SK-N-MC (cell line): ENCODE data around the gene KRTAP10-5.

ENCODE experiments used
- DNase-seq: peaks from one replicate; pipeline ENCODE4 v3.0.0-alpha.2; 2011; ENCODE audit warnings: low read depth, low spot score
- H3K27ac ChIP-seq: fragments of 200-600 bp; sonication (generic); 2 replicates; pipeline ENCODE4 v1.5.1; 2016; ENCODE audit warnings: mixed run types
- H3K36me3 ChIP-seq: fragments of 200-600 bp; sonication (generic); 2 replicates; pipeline ENCODE4 v1.6.1; 2017; ENCODE audit warnings: antibody characterized with exemption, low read length, mixed read lengths; ENCODE audit not compliant: insufficient read depth
- H3K4me3 ChIP-seq: fragments of 200-600 bp; sonication (generic); 2 replicates; pipeline ENCODE4 v1.5.1; 2016
- H3K9ac ChIP-seq: fragments of 200-600 bp; sonication (generic); 2 replicates; pipeline ENCODE4 v1.8.0; 2017; ENCODE audit warnings: mixed run types, mixed read lengths; ENCODE audit not compliant: insufficient read length
- H3K9me3 ChIP-seq: fragments of 200-600 bp; sonication (generic); 2 replicates; pipeline ENCODE4 v1.6.1; 2017; ENCODE audit warnings: low read depth, mild to moderate bottlenecking, antibody characterized with exemption, low read length, moderate library complexity, mixed read lengths
- EZH2 ChIP-seq: fragments of 200-600 bp; sonication (generic); IDR thresholded peaks from one replicate; pipeline ENCODE4 v1.6.1; 2017; ENCODE audit warnings: antibody characterized with exemption
- FOXP2 ChIP-seq: optimal IDR thresholded peaks from 2 replicates; pipeline ENCODE3; 2011; ENCODE audit warnings: mild to moderate bottlenecking, moderate library complexity; ENCODE audit not compliant: insufficient read depth; ENCODE audit errors: extremely low read length, control extremely low read depth
- POLR2AphosphoS5 ChIP-seq: IDR thresholded peaks from 2 replicates; pipeline ENCODE4 v1.6.1; 2012; ENCODE audit warnings: mild to moderate bottlenecking, low read depth, low read length, borderline replicate concordance

The KRTAP10-5 gene

DNA sequence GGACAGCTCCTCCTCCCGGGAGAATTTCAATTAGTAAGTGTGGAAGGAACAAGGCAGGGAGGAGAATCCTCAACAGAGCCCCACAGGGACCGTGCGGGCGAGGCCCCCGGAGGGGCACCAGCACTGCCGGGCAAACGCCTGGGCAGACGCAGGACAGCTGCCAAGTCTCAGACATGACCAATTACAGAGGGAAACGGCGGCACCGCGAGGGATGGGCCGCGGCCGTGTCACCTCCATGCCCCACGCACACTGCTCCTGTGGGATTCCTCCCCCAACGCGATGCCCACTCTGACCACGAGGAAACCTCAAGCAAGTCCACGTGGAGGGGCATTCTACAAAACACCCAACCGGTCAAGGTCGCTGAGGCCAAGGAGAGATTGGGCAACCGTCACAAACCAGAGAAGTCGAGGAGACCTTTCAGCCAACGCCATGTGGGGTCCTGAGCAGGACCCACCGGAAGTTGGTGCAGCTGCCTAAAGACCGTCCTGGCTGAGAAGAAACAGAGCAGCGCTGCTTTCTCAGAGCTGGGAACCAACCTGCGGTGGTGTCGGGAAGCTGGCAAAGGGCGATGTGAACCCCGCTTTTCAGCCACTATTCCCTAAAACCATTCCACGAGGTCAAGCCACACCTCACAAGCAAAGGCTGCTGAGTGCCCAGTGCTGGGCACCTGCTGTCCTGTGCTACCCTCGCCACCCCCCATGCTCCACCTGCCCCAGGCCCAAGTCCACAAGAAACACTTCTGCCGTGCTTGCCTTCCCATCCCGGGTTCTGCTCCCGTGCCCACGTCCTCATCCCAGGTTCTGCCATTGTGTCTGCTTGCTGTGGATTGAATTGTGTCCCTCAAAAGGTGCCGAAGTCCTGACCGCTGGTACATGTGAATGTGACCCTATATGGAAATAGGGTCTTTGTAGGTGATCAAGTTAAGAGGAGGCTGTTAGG, 8.3 kb downstream of the KRTAP10-5 start:
- TF ChIP-seq POLR2AphosphoS5 (no peak), FOXP2 (no peak), EZH2 (no peak)
- Histone ChIP-seq H3K9ac (no peak overlapping the region), H3K4me3 (no peak overlapping the region), H3K9me3 (no peaks in the 10 kb centered on the region), H3K36me3 (peaks cover 7% of the 10 kb centered on the region; the same call in 1 of the 2 replicates), H3K27ac (no peak overlapping the region)
- DNase-seq, result no peak

DNA sequence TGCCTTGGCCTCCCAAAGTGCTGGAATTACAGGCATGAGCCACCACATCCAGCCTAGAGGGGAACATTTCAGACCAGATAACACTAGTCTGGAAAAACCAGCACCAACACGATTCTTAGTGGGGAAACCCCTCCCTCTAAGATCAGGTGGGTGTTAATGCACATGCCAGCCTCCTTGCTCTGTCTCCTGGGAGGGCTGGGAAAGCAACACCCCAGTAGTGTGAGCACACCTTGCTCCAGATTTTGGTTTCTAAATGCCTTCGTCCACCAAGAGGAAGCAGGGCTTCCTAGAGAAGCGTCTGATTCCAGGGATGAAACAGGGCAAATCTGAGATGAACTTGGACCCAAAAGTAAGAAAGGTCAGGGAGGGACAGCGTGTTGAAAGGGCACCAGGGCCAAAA, 9.1 kb downstream of the KRTAP10-5 start:
- Histone ChIP-seq H3K9me3 (no peaks in the 10 kb centered on the region), H3K27ac (no peak overlapping the region), H3K4me3 (no peak overlapping the region), H3K36me3 (peaks cover 15% of the 10 kb centered on the region; the same call in 1 of the 2 replicates), H3K9ac (no peak overlapping the region)
- no peak for DNase-seq
- no peak for TF ChIP-seq POLR2AphosphoS5
- no peak for TF ChIP-seq FOXP2
- TF ChIP-seq EZH2, result no peak

DNA sequence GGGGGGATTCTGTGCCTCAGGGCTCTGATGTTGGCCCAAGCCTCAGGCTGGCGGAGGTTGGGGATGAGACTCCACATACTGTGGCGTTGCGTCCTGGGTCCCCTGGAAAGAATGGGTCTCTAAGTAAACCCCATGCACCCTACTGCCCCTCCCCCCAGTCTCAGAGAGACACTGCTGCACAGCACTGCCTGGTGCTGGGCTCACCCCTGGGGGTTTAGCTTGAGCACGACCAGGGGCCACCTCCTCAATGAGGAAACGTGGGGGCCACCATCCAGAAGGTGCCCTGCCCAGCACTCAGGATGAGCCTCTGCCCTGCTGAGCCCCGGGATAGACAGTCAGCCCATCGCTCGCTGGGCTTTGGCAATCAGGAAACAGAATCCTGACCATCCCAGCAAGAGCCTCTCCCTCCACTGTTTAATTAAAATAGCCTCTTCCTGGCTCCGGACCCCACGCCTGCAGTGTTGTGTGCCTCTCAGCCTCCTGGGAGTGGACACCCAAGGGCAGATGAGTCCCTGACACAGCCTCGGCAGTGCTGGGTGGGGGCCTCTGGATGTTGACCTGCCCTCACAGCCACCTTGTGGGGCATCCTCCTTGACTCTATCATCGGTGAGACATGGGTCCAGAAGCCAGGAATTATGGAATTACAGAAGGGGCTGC, 10.4 kb downstream of the KRTAP10-5 start:
- TF ChIP-seq FOXP2 (no peak), EZH2 (no peak), POLR2AphosphoS5 (no peak)
- no peak for DNase-seq
- Histone ChIP-seq H3K9ac (no peak overlapping the region), H3K36me3 (peaks cover 19% of the 10 kb centered on the region), H3K4me3 (no peak overlapping the region), H3K27ac (no peak overlapping the region), H3K9me3 (peaks cover 3% of the 10 kb centered on the region; the same call in 1 of the 2 replicates)

DNA sequence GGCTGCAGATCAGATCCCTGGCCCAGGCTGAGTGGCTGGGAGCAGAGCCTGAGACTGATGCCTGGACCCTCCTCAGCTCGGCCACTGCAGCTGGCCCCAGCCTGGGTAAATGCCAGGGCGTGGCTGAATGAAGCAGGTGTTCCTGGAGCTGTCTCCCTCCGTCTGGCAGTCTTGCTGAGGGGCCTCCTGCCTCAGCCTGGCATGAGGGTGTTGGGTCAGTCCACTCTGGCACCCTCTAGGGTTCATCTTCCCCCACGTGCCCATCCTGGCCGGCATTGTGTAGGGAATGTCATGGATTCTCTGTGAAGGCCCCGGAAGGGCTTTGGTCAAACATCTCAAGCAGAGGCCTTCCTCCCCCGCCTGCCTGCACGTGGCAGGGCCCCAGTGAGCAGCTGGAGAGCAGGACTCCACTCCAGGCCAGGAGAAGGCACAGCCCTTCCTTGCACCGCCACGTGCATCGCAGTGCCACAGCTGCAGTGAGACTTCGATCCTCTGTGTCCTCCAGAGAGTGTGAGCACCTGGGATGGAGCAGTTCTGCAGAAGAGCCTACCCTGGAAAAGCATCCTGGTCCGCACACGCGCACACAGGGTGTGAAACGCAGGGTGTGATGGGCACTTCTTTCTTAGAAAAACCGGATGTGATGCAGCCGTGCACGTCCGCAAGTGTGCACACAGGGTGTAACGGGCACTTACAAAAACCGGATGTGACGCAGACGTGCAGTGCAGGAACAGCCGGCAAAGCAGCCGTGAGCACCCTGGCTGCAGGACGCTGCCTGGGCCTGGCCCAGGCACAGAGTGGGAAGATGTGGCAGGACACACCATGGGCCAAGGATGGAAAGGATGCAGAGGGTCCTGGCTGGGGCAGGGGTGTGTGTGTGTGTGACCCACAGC, 11.5 kb downstream of the KRTAP10-5 start:
- H3K9ac ChIP-seq, result no peak overlapping the region
- DNase-seq, result no peak
- peaks cover 5% of the 10 kb centered on the region; the same call in 1 of the 2 replicates for H3K9me3 ChIP-seq
- H3K4me3 ChIP-seq, result no peak overlapping the region
- H3K36me3 ChIP-seq, result peaks cover 25% of the 10 kb centered on the region
- H3K27ac ChIP-seq, result no peak overlapping the region
- no peak for TF ChIP-seq POLR2AphosphoS5
- no peak for TF ChIP-seq EZH2
- no peak for TF ChIP-seq FOXP2

DNA sequence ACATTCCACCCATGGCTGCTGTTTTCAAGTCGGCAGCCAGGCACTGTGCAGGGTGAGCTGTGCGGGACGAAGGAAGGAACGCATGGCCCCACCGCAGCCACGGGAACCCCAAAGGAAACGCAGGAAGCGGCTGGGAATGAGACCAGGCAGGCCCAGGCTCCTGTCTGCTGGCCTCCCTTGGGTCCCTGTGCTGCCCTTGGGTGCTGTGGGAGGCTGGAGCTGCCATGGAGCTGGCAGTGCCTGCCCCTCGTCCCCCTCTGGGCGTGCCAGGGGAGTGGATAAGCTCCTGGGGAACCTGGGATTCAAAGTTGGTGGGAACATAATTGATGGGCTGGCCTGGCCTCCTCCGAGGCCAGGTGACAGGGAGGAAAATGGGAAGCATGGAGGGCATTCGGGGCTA, 12.1 kb downstream of the KRTAP10-5 start:
- no peak overlapping the region for H3K27ac ChIP-seq
- H3K4me3 ChIP-seq, result no peak overlapping the region
- TF ChIP-seq EZH2, result no peak
- no peak for TF ChIP-seq FOXP2
- TF ChIP-seq POLR2AphosphoS5, result no peak
- H3K9me3 ChIP-seq, result peaks cover 5% of the 10 kb centered on the region; the same call in 1 of the 2 replicates
- no peak overlapping the region for H3K9ac ChIP-seq
- H3K36me3 ChIP-seq, result peaks cover 32% of the 10 kb centered on the region
- no peak for DNase-seq

DNA sequence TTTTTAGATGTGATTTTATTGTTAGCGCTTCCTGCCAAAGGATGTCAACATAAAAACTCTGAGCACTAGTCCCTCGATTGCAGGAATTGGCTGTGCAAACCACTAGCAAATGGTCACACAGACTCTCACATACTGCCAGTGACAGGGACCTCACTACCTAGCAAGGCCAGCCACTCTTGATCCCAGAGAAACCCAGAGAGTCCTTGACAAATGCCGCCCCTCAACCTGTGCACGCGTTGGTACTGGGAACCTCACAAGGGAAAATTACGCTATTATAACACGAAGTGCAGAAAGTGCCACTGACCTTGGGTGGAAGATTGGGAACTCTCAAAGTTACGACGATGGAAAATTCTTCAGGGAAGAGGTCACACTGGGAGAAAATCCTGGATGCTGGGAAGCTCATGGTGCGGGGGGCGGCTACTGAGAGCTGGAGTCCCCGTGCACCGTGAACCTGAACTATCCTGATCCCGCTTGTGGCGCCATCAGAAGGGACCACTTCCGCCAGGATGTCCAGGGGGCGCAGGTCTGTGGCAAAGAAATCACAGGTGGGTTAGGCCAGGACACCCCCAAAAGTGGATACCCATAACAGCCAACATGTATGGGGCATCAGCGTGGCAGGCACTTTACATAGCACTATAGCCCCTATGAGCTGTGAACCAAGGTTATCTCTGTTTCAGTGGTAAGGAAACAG, 12.8 kb downstream of the KRTAP10-5 start:
- no peak overlapping the region for H3K4me3 ChIP-seq
- no peak overlapping the region for H3K9ac ChIP-seq
- H3K27ac ChIP-seq, result no peak overlapping the region
- no peak for TF ChIP-seq FOXP2
- no peak for TF ChIP-seq EZH2
- TF ChIP-seq POLR2AphosphoS5, result no peak
- H3K36me3 ChIP-seq, result peaks cover 36% of the 10 kb centered on the region
- H3K9me3 ChIP-seq, result peaks cover 6% of the 10 kb centered on the region; the same call in 1 of the 2 replicates
- no peak for DNase-seq

DNA sequence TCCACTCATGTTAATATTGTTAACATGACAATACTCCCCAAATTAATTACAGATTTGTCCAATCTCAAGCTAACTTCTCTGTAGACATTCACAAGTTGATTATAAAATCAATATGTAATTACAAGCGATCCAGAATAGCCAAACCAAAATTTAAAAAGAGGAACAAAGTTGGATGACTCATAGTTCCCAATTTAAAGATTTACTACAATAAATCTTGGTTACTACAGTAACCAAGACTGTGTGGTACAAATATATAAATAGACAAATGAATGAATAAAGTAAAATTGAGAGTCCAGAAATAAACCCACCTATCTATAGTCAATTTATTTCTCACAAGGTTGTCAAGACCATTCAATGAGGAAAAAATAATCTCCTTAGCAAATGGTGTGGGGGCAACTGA, 14.0 kb downstream of the KRTAP10-5 start:
- Histone ChIP-seq H3K27ac (no peak overlapping the region), H3K36me3 (peaks cover 37% of the 10 kb centered on the region), H3K9me3 (peaks cover 8% of the 10 kb centered on the region; the same call in 1 of the 2 replicates), H3K4me3 (no peak overlapping the region), H3K9ac (no peak overlapping the region)
- TF ChIP-seq POLR2AphosphoS5 (no peak), FOXP2 (no peak), EZH2 (no peak)
- no peak for DNase-seq
